ENCODE measurements around the gene MICAL2.

Gene MICAL2

DNA sequence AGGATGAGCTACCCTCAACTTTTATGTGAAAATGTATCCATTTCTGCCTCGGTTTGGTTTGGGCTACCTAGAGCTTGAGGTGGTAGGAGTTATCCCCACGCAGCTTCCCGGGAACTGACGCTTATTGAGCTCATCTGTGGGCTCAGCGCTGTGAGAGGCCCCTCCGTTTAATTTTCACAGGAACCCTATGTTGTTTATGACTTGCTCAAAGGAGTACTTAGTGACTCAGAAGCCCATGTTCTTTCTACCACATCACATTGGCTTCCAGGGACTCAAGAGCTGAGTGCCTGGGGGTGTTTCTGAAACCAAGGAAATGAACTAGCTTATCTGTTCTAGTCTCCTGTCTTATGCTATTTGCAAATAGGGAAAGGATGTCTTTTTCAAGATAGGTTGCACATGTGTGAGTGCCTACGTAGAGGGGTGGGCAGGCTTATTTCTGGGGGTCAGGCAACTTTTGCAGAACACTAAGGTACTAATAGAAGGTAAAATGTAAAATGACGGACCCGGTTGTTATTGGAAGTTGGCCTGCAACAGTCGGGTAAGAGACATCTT lies 40.5 kb downstream of the MICAL2 start:
- peaks cover 19% of the 10 kb centered on the region for H3K27me3 Mint-ChIP-seq (ENCODE audit: low read depth, poor library complexity)
- no peaks in the 10 kb centered on the region for H3K9me3 Mint-ChIP-seq
- no peak for DNase-seq
- no peak overlapping the region for H3K27ac Mint-ChIP-seq
- no peak for TF ChIP-seq CTCF (IDR thresholded peaks at IDR 0.05)
- H3K4me3 Mint-ChIP-seq = no peak overlapping the region
- peaks cover 18% of the 10 kb centered on the region for H3K4me1 Mint-ChIP-seq
- no peaks in the 10 kb centered on the region for H3K36me3 Mint-ChIP-seq (ENCODE audit: low read depth)

DNA sequence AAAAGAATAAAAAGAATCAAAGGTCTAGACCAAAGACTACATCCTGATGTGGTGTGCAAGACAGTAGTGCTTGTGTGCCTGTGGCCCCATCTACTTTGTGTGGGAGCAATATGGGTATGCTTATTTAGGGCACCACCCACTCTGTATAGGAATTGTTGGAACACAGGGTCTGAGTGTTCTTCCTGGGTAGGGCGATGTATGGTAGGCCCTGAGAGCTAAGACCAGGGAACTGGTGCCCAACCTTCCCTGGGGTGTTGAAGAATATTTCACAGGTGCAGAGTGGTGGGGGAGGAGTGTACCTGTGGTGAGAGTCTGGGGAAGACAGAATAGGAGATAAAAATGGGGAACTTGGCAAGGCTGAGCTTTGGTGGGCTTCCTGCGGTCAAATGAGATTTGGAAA lies 41.9 kb downstream of the MICAL2 start:
- no peak for TF ChIP-seq CTCF (IDR thresholded peaks at IDR 0.05)
- no peak overlapping the region for H3K27ac Mint-ChIP-seq
- H3K4me1 Mint-ChIP-seq = peaks cover 18% of the 10 kb centered on the region
- no peak overlapping the region for H3K4me3 Mint-ChIP-seq
- no peak for DNase-seq
- H3K36me3 Mint-ChIP-seq (ENCODE audit: low read depth) = no peaks in the 10 kb centered on the region
- H3K27me3 Mint-ChIP-seq (ENCODE audit: low read depth, poor library complexity) = peaks cover 29% of the 10 kb centered on the region
- no peaks in the 10 kb centered on the region for H3K9me3 Mint-ChIP-seq

GRCh38 chr11:12154871-12155668 lies 44.7 kb downstream of the MICAL2 start:
- peaks cover 23% of the 10 kb centered on the region for H3K4me1 Mint-ChIP-seq
- DNase-seq = no peak
- H3K4me3 Mint-ChIP-seq = no peak overlapping the region
- no peaks in the 10 kb centered on the region for H3K36me3 Mint-ChIP-seq (ENCODE audit: low read depth)
- no peaks in the 10 kb centered on the region for H3K9me3 Mint-ChIP-seq
- H3K27me3 Mint-ChIP-seq (ENCODE audit: low read depth, poor library complexity) = peaks cover 21% of the 10 kb centered on the region
- H3K27ac Mint-ChIP-seq = no peak overlapping the region
- TF ChIP-seq CTCF (IDR thresholded peaks at IDR 0.05) = no peak

- Mint-ChIP-seq H3K9me3 (no peaks in the 10 kb centered on the region), H3K27ac (no peak overlapping the region), H3K4me3 (no peak overlapping the region), H3K4me1 (peaks cover 24% of the 10 kb centered on the region), H3K36me3 (ENCODE audit: low read depth) (no peaks in the 10 kb centered on the region), H3K27me3 (ENCODE audit: low read depth, poor library complexity) (peaks cover 21% of the 10 kb centered on the region)
- DNase-seq = no peak
- no peak for TF ChIP-seq CTCF (IDR thresholded peaks at IDR 0.05)
Measured at GRCh38 chr11:12155696-12156095, 45.3 kb downstream of the MICAL2 start.

DNA sequence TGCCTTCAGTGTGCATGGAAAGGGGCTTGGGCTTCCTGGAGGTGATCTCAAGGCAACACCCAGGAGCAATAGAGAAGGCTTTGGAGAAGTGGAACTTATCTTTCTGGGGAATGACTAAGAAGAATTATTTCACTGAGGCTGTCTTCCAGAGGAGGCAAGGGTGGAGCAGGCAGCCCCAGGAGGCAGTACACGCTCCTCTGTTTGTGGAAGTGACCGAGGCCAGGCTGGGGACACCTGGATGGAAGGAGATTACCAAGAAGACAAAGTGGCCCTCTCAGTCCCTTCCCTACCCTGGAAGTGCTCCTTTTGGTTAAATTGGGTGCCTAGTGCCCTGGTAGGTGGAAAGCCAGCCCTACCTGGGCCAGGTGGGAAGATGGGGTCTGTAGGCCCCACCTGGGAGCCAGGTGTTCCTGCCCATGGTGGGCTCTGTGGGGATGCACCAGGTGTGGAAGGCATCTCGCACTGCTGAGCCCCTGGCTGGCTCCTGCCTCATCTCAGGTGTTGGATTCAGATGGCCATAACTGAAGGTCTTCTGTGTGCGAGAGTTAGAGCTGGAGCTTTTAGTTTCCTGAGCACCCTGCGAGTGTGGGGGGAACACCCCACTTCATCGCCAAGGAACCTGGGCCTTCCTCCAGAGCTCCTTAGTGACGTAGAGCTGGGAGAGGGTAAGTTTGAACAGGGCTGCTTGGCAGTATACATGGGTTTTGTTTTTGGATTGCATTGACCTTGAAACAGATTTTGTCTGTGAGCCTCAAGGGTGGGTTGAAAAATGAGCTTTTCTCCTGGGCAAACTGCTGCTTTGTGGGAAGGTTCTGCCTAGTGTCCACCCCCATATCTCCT lies 46.1 kb downstream of the MICAL2 start:
- Mint-ChIP-seq H3K36me3 (ENCODE audit: low read depth) (no peaks in the 10 kb centered on the region), H3K4me1 (peaks cover 28% of the 10 kb centered on the region), H3K9me3 (no peaks in the 10 kb centered on the region), H3K4me3 (no peak overlapping the region), H3K27ac (no peak overlapping the region), H3K27me3 (ENCODE audit: low read depth, poor library complexity) (peaks cover 29% of the 10 kb centered on the region)
- DNase-seq = no peak
- TF ChIP-seq CTCF (IDR thresholded peaks at IDR 0.05) = no peak

Measured in nephron progenitor cell (in vitro differentiated cells).